ENCODE data around the gene CCDC106.
A peak's percentile ranks its signal among the peaks of the same experiment; 100 is the strongest.

Gene CCDC106

GRCh38 chr19:55603581-55604292 is 44.3 kb upstream of the CCDC106 start:
- no peaks in the 10 kb centered on the region for H3K36me3 ChIP-seq (ENCODE audit: control insufficient read depth in 1 of 2, insufficient read depth in 2 of 2, low read length in 2 of 2)
- H3K4me3 ChIP-seq (ENCODE audit: low read depth in 1 of 2, low read length in 2 of 2): no peak overlapping the region
- H3K9ac ChIP-seq (ENCODE audit: low read depth in 1 of 2, low read length in 2 of 2): no peak overlapping the region
- H3K27me3 ChIP-seq (ENCODE audit: control insufficient read depth in 1 of 2, insufficient read depth in 2 of 2, low read length in 2 of 2): no peaks in the 10 kb centered on the region
- H3K27ac ChIP-seq (ENCODE audit: low read depth, low read length): no peak overlapping the region
- H3K4me1 ChIP-seq (ENCODE audit: control insufficient read depth in 1 of 2, insufficient read depth in 2 of 2, low read length in 2 of 2): peaks cover 18 to 31% of the 10 kb centered on the region in 2 donors
- no peaks in the 10 kb centered on the region for H3K9me3 ChIP-seq (ENCODE audit: control insufficient read depth in 1 of 2, low read length in 2 of 2)

GRCh38 chr19:55605207-55605636 is 42.8 kb upstream of the CCDC106 start:
- Histone ChIP-seq H3K36me3 (ENCODE audit: control insufficient read depth in 1 of 2, insufficient read depth in 2 of 2, low read length in 2 of 2) (peaks cover 0 to 10% of the 10 kb centered on the region in 2 donors), H3K27me3 (ENCODE audit: control insufficient read depth in 1 of 2, insufficient read depth in 2 of 2, low read length in 2 of 2) (no peaks in the 10 kb centered on the region), H3K9me3 (ENCODE audit: control insufficient read depth in 1 of 2, low read length in 2 of 2) (no peaks in the 10 kb centered on the region), H3K9ac (ENCODE audit: low read depth in 1 of 2, low read length in 2 of 2) (peak overlapping the region; percentile 59 to 94), H3K27ac (ENCODE audit: low read depth, low read length) (peak overlapping the region; percentile 88), H3K4me3 (ENCODE audit: low read depth in 1 of 2, low read length in 2 of 2) (peak overlapping the region; percentile 76 to 94), H3K4me1 (ENCODE audit: control insufficient read depth in 1 of 2, insufficient read depth in 2 of 2, low read length in 2 of 2) (peaks cover 18 to 31% of the 10 kb centered on the region in 2 donors)

GRCh38 chr19:55605637-55606470 is 42.2 kb upstream of the CCDC106 start, which contains the start of gene ZNF865:
TSS of gene ZNF865 (plus strand) at chr19:55605647. CDS start at chr19:55613619, 7,972 bp downstream.
- H3K9me3 ChIP-seq (ENCODE audit: control insufficient read depth in 1 of 2, low read length in 2 of 2): no peaks in the 10 kb centered on the region
- H3K4me1 ChIP-seq (ENCODE audit: control insufficient read depth in 1 of 2, insufficient read depth in 2 of 2, low read length in 2 of 2): peaks cover 15 to 28% of the 10 kb centered on the region in 2 donors
- H3K36me3 ChIP-seq (ENCODE audit: control insufficient read depth in 1 of 2, insufficient read depth in 2 of 2, low read length in 2 of 2): peaks cover 0 to 15% of the 10 kb centered on the region in 2 donors
- no peaks in the 10 kb centered on the region for H3K27me3 ChIP-seq (ENCODE audit: control insufficient read depth in 1 of 2, insufficient read depth in 2 of 2, low read length in 2 of 2)
- H3K27ac ChIP-seq (ENCODE audit: low read depth, low read length): peak within 1 kb of the TSS; percentile 88
- H3K4me3 ChIP-seq (ENCODE audit: low read depth in 1 of 2, low read length in 2 of 2): peak within 1 kb of the TSS; percentile 92 to 94
- peak within 1 kb of the TSS; percentile 61 to 94 for H3K9ac ChIP-seq (ENCODE audit: low read depth in 1 of 2, low read length in 2 of 2)

- H3K27me3 ChIP-seq (ENCODE audit: control insufficient read depth in 1 of 2, insufficient read depth in 2 of 2, low read length in 2 of 2): no peaks in the 10 kb centered on the region
- H3K4me1 ChIP-seq (ENCODE audit: control insufficient read depth in 1 of 2, insufficient read depth in 2 of 2, low read length in 2 of 2): peaks cover 9 to 22% of the 10 kb centered on the region in 2 donors
- peak overlapping the region; percentile 61 to 94 for H3K9ac ChIP-seq (ENCODE audit: low read depth in 1 of 2, low read length in 2 of 2)
- H3K27ac ChIP-seq (ENCODE audit: low read depth, low read length): no peak overlapping the region
- peak overlapping the region; percentile 92 to 94 for H3K4me3 ChIP-seq (ENCODE audit: low read depth in 1 of 2, low read length in 2 of 2)
- H3K36me3 ChIP-seq (ENCODE audit: control insufficient read depth in 1 of 2, insufficient read depth in 2 of 2, low read length in 2 of 2): peaks cover 0 to 15% of the 10 kb centered on the region in 2 donors
- no peaks in the 10 kb centered on the region for H3K9me3 ChIP-seq (ENCODE audit: control insufficient read depth in 1 of 2, low read length in 2 of 2)
Observed at GRCh38 chr19:55606471-55606787, 41.6 kb upstream of the CCDC106 start.

- Histone ChIP-seq H3K9me3 (ENCODE audit: control insufficient read depth in 1 of 2, low read length in 2 of 2) (no peaks in the 10 kb centered on the region), H3K27ac (ENCODE audit: low read depth, low read length) (no peak overlapping the region), H3K9ac (ENCODE audit: low read depth in 1 of 2, low read length in 2 of 2) (peak overlapping the region in 1 of 2 donors; percentile 94), H3K4me3 (ENCODE audit: low read depth in 1 of 2, low read length in 2 of 2) (peak overlapping the region in 1 of 2 donors; percentile 94), H3K36me3 (ENCODE audit: control insufficient read depth in 1 of 2, insufficient read depth in 2 of 2, low read length in 2 of 2) (peaks cover 0 to 15% of the 10 kb centered on the region in 2 donors), H3K27me3 (ENCODE audit: control insufficient read depth in 1 of 2, insufficient read depth in 2 of 2, low read length in 2 of 2) (no peaks in the 10 kb centered on the region), H3K4me1 (ENCODE audit: control insufficient read depth in 1 of 2, insufficient read depth in 2 of 2, low read length in 2 of 2) (peaks cover 8 to 22% of the 10 kb centered on the region in 2 donors)
Observed at GRCh38 chr19:55606817-55607216, 41.2 kb upstream of the CCDC106 start.

GRCh38 chr19:55609326-55609725 is 38.7 kb upstream of the CCDC106 start:
- peaks cover 8 to 16% of the 10 kb centered on the region in 2 donors for H3K4me1 ChIP-seq (ENCODE audit: control insufficient read depth in 1 of 2, insufficient read depth in 2 of 2, low read length in 2 of 2)
- H3K9ac ChIP-seq (ENCODE audit: low read depth in 1 of 2, low read length in 2 of 2): no peak overlapping the region
- no peaks in the 10 kb centered on the region for H3K9me3 ChIP-seq (ENCODE audit: control insufficient read depth in 1 of 2, low read length in 2 of 2)
- no peak overlapping the region for H3K4me3 ChIP-seq (ENCODE audit: low read depth in 1 of 2, low read length in 2 of 2)
- H3K27me3 ChIP-seq (ENCODE audit: control insufficient read depth in 1 of 2, insufficient read depth in 2 of 2, low read length in 2 of 2): no peaks in the 10 kb centered on the region
- no peak overlapping the region for H3K27ac ChIP-seq (ENCODE audit: low read depth, low read length)
- H3K36me3 ChIP-seq (ENCODE audit: control insufficient read depth in 1 of 2, insufficient read depth in 2 of 2, low read length in 2 of 2): peaks cover 0 to 15% of the 10 kb centered on the region in 2 donors

GRCh38 chr19:55611300-55611982 is 36.6 kb upstream of the CCDC106 start:
- no peaks in the 10 kb centered on the region for H3K9me3 ChIP-seq (ENCODE audit: control insufficient read depth in 1 of 2, low read length in 2 of 2)
- peaks cover 0 to 23% of the 10 kb centered on the region in 2 donors for H3K36me3 ChIP-seq (ENCODE audit: control insufficient read depth in 1 of 2, insufficient read depth in 2 of 2, low read length in 2 of 2)
- H3K4me3 ChIP-seq (ENCODE audit: low read depth in 1 of 2, low read length in 2 of 2): no peak overlapping the region
- no peak overlapping the region for H3K27ac ChIP-seq (ENCODE audit: low read depth, low read length)
- H3K27me3 ChIP-seq (ENCODE audit: control insufficient read depth in 1 of 2, insufficient read depth in 2 of 2, low read length in 2 of 2): no peaks in the 10 kb centered on the region
- peaks cover 5 to 7% of the 10 kb centered on the region in 2 donors for H3K4me1 ChIP-seq (ENCODE audit: control insufficient read depth in 1 of 2, insufficient read depth in 2 of 2, low read length in 2 of 2)
- H3K9ac ChIP-seq (ENCODE audit: low read depth in 1 of 2, low read length in 2 of 2): no peak overlapping the region

- H3K9ac ChIP-seq (ENCODE audit: low read depth in 1 of 2, low read length in 2 of 2): no peak overlapping the region
- peaks cover under 1 to 28% of the 10 kb centered on the region in 2 donors for H3K36me3 ChIP-seq (ENCODE audit: control insufficient read depth in 1 of 2, insufficient read depth in 2 of 2, low read length in 2 of 2)
- no peak overlapping the region for H3K27ac ChIP-seq (ENCODE audit: low read depth, low read length)
- H3K4me1 ChIP-seq (ENCODE audit: control insufficient read depth in 1 of 2, insufficient read depth in 2 of 2, low read length in 2 of 2): peaks cover 0 to under 1% of the 10 kb centered on the region in 2 donors
- H3K27me3 ChIP-seq (ENCODE audit: control insufficient read depth in 1 of 2, insufficient read depth in 2 of 2, low read length in 2 of 2): no peaks in the 10 kb centered on the region
- no peaks in the 10 kb centered on the region for H3K9me3 ChIP-seq (ENCODE audit: control insufficient read depth in 1 of 2, low read length in 2 of 2)
- H3K4me3 ChIP-seq (ENCODE audit: low read depth in 1 of 2, low read length in 2 of 2): no peak overlapping the region
Observed at GRCh38 chr19:55611983-55612645, 35.9 kb upstream of the CCDC106 start.

GRCh38 chr19:55613396-55613795 is 34.6 kb upstream of the CCDC106 start:
- Histone ChIP-seq H3K27ac (ENCODE audit: low read depth, low read length) (no peak overlapping the region), H3K27me3 (ENCODE audit: control insufficient read depth in 1 of 2, insufficient read depth in 2 of 2, low read length in 2 of 2) (no peaks in the 10 kb centered on the region), H3K9me3 (ENCODE audit: control insufficient read depth in 1 of 2, low read length in 2 of 2) (no peaks in the 10 kb centered on the region), H3K36me3 (ENCODE audit: control insufficient read depth in 1 of 2, insufficient read depth in 2 of 2, low read length in 2 of 2) (peaks cover 6 to 32% of the 10 kb centered on the region in 2 donors), H3K4me1 (ENCODE audit: control insufficient read depth in 1 of 2, insufficient read depth in 2 of 2, low read length in 2 of 2) (no peaks in the 10 kb centered on the region), H3K4me3 (ENCODE audit: low read depth in 1 of 2, low read length in 2 of 2) (no peak overlapping the region), H3K9ac (ENCODE audit: low read depth in 1 of 2, low read length in 2 of 2) (no peak overlapping the region)
